Neural cell (in vitro differentiated cells): ENCODE results near the gene DBH. TPM values are rescaled to one million over a fixed set of nuclear protein-coding genes. Genes with fewer than 3 reads are reported as not detected.

Experiments
- H2AFZ ChIP-seq: fragments of 200-600, 300-800 bp; sonication (generic), shearing (Covaris generic); 2 replicates; pipeline ENCODE4 v1.6.0; 2014; ENCODE audit warnings: low read depth, mild to moderate bottlenecking, antibody characterized with exemption, low read length, moderate library complexity
- H3F3A ChIP-seq: fragments of 200-600 bp; shearing (Covaris generic); 2 replicates; pipeline ENCODE4 v1.6.1; 2016; ENCODE audit warnings: mild to moderate bottlenecking, moderate library complexity, mixed read lengths, antibody characterized with exemption, low read length; ENCODE audit not compliant: insufficient read depth, poor library complexity, severe bottlenecking
- H3K27ac ChIP-seq: fragments of 200-600, 300-800 bp; sonication (generic), shearing (Covaris generic); 2 replicates; pipeline ENCODE4 v1.5.1; 2014; ENCODE audit warnings: mild to moderate bottlenecking, low read length, moderate library complexity
- H3K27me3 ChIP-seq: fragments of 300-800, 200-600 bp; sonication (generic), shearing (Covaris generic); 2 replicates; pipeline ENCODE4 v1.6.0; 2014; ENCODE audit warnings: mild to moderate bottlenecking, low read depth, low read length, moderate library complexity; ENCODE audit not compliant: insufficient read depth
- H3K36me3 ChIP-seq: fragments of 300-800, 200-600 bp; sonication (generic), shearing (Covaris generic); 2 replicates; pipeline ENCODE4 v1.5.1; 2014; ENCODE audit warnings: mild to moderate bottlenecking, antibody characterized with exemption, low read length, moderate library complexity; ENCODE audit not compliant: insufficient read depth
- H3K4me2 ChIP-seq: fragments of 300-800, 200-600 bp; sonication (generic), shearing (Covaris generic); 2 replicates; pipeline ENCODE4 v1.6.0; 2014; ENCODE audit warnings: mild to moderate bottlenecking, low read length
- H3K4me3 ChIP-seq: fragments of 300-800, 200-600 bp; sonication (generic), shearing (Covaris generic); 2 replicates; pipeline ENCODE4 v1.5.1; 2014; ENCODE audit warnings: mild to moderate bottlenecking, low read length, moderate library complexity
- H3K79me2 ChIP-seq: fragments of 200-600 bp; shearing (Covaris generic); replicated peaks from 2 replicates; pipeline ENCODE4 v1.6.0; 2014; ENCODE audit warnings: mild to moderate bottlenecking, low read length, moderate library complexity; ENCODE audit not compliant: insufficient read depth
- H3K9ac ChIP-seq: fragments of 300-800, 200-600 bp; sonication (generic), shearing (Covaris generic); 2 replicates; pipeline ENCODE4 v1.6.1; 2016; ENCODE audit warnings: mild to moderate bottlenecking, low read length, mixed read lengths
- H3K9me2 ChIP-seq: fragments of 200-600 bp; shearing (Covaris generic); 2 replicates; pipeline ENCODE4 v1.6.1; 2016; ENCODE audit warnings: mild to moderate bottlenecking, low read length, mixed read lengths; ENCODE audit not compliant: insufficient read depth
- H3K9me3 ChIP-seq: fragments of 200-600, 300-800 bp; sonication (generic), shearing (Covaris generic); 2 replicates; pipeline ENCODE4 v1.6.1; 2016; ENCODE audit warnings: mild to moderate bottlenecking, mixed run types, low read length, moderate library complexity, mixed read lengths
- H4K20me1 ChIP-seq: fragments of 200-600 bp; shearing (Covaris generic); 2 replicates; pipeline ENCODE4 v1.6.1; 2016; ENCODE audit warnings: mild to moderate bottlenecking, mixed run types; ENCODE audit not compliant: insufficient read depth
- EP300 ChIP-seq: fragments of 450-650 bp; conservative IDR thresholded peaks from 2 replicates; pipeline ENCODE4 v1.6.1; 2014; ENCODE audit warnings: antibody characterized with exemption, mild to moderate bottlenecking, moderate library complexity; ENCODE audit not compliant: poor library complexity, severe bottlenecking
- EZH2 ChIP-seq: fragments of 200-600, 300-800 bp; shearing (Covaris generic), sonication (generic); IDR thresholded peaks from 2 replicates; pipeline ENCODE4 v1.6.1; 2014; ENCODE audit warnings: antibody characterized with exemption, low read length, borderline replicate concordance, mild to moderate bottlenecking; ENCODE audit not compliant: insufficient read depth, poor library complexity, severe bottlenecking
- MXI1 ChIP-seq: fragments of 450-650 bp; conservative IDR thresholded peaks from 2 replicates; pipeline ENCODE4 v1.6.1; 2014; ENCODE audit warnings: antibody characterized with exemption, mild to moderate bottlenecking; ENCODE audit not compliant: poor library complexity, severe bottlenecking
- POLR2AphosphoS5 ChIP-seq: IDR thresholded peaks from 2 replicates; pipeline ENCODE4 v1.6.1; 2012
- RAD21 ChIP-seq: fragments of 450-650 bp; conservative IDR thresholded peaks from 2 replicates; pipeline ENCODE4 v1.6.1; 2014; ENCODE audit warnings: antibody characterized with exemption, mild to moderate bottlenecking, moderate library complexity
- SMC3 ChIP-seq: fragments of 450-650 bp; conservative IDR thresholded peaks from 2 replicates; pipeline ENCODE4 v1.6.1; 2014; ENCODE audit warnings: antibody characterized with exemption, mild to moderate bottlenecking, moderate library complexity; ENCODE audit not compliant: poor library complexity
- TAF1 ChIP-seq: IDR thresholded peaks from 2 replicates; pipeline ENCODE4 v1.6.1; 2012; ENCODE audit warnings: low read depth
- polyA plus RNA-seq: library from polyadenylated mRNA; depleted of rRNA; stranded (reverse); fragments of >200 nt; gene quantifications from 2 replicates; pipeline ENCODE4 v1.2.3, GENCODE V29; 2014
- TF ChIP-seq, protein P1 (sequence below): fragments of 450-650 bp; IDR thresholded peaks from 2 replicates; pipeline ENCODE4 v1.5.1; 2014; ENCODE audit warnings: antibody characterized with exemption, mild to moderate bottlenecking, moderate library complexity; ENCODE audit not compliant: poor library complexity, severe bottlenecking
- TF ChIP-seq, protein P2 (sequence below): IDR thresholded peaks from 2 replicates; pipeline ENCODE4 v1.6.1; 2012; ENCODE audit warnings: borderline replicate concordance

The DBH gene
- polyA plus RNA-seq, 1 donor from 2014 or later, result not detected

- Histone ChIP-seq H3K9me2 (no peaks in the 10 kb centered on the region), H3K9ac (no peak overlapping the region), H3F3A (no peaks in the 10 kb centered on the region), H3K27me3 (no peaks in the 10 kb centered on the region), H3K4me3 (no peak overlapping the region), H3K79me2 (no peaks in the 10 kb centered on the region), H2AFZ (no peak overlapping the region), H3K4me2 (no peak overlapping the region), H3K27ac (no peak overlapping the region), H4K20me1 (no peaks in the 10 kb centered on the region), H3K36me3 (no peaks in the 10 kb centered on the region), H3K9me3 (no peaks in the 10 kb centered on the region)
- TF ChIP-seq MXI1 (no peak), EP300 (no peak)
Observed at GRCh38 chr9:133671371-133671770, 35.2 kb downstream of the DBH start.

- Histone ChIP-seq H3F3A (no peaks in the 10 kb centered on the region), H3K27me3 (no peaks in the 10 kb centered on the region), H3K9ac (no peak overlapping the region), H3K36me3 (no peaks in the 10 kb centered on the region), H3K4me3 (no peak overlapping the region), H3K27ac (peak overlapping the region; percentile 20), H3K4me2 (no peak overlapping the region), H2AFZ (no peak overlapping the region), H4K20me1 (no peaks in the 10 kb centered on the region), H3K9me3 (no peaks in the 10 kb centered on the region), H3K9me2 (no peaks in the 10 kb centered on the region), H3K79me2 (no peaks in the 10 kb centered on the region)
- TF ChIP-seq, protein P1, sequence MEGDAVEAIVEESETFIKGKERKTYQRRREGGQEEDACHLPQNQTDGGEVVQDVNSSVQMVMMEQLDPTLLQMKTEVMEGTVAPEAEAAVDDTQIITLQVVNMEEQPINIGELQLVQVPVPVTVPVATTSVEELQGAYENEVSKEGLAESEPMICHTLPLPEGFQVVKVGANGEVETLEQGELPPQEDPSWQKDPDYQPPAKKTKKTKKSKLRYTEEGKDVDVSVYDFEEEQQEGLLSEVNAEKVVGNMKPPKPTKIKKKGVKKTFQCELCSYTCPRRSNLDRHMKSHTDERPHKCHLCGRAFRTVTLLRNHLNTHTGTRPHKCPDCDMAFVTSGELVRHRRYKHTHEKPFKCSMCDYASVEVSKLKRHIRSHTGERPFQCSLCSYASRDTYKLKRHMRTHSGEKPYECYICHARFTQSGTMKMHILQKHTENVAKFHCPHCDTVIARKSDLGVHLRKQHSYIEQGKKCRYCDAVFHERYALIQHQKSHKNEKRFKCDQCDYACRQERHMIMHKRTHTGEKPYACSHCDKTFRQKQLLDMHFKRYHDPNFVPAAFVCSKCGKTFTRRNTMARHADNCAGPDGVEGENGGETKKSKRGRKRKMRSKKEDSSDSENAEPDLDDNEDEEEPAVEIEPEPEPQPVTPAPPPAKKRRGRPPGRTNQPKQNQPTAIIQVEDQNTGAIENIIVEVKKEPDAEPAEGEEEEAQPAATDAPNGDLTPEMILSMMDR, result no peak
- no peak for TF ChIP-seq TAF1
- TF ChIP-seq POLR2AphosphoS5, result no peak
- no peak for TF ChIP-seq MXI1
- no peak for TF ChIP-seq SMC3
- no peak for TF ChIP-seq EZH2
- TF ChIP-seq EP300, result no peak
- no peak for TF ChIP-seq RAD21
- TF ChIP-seq, protein P2, sequence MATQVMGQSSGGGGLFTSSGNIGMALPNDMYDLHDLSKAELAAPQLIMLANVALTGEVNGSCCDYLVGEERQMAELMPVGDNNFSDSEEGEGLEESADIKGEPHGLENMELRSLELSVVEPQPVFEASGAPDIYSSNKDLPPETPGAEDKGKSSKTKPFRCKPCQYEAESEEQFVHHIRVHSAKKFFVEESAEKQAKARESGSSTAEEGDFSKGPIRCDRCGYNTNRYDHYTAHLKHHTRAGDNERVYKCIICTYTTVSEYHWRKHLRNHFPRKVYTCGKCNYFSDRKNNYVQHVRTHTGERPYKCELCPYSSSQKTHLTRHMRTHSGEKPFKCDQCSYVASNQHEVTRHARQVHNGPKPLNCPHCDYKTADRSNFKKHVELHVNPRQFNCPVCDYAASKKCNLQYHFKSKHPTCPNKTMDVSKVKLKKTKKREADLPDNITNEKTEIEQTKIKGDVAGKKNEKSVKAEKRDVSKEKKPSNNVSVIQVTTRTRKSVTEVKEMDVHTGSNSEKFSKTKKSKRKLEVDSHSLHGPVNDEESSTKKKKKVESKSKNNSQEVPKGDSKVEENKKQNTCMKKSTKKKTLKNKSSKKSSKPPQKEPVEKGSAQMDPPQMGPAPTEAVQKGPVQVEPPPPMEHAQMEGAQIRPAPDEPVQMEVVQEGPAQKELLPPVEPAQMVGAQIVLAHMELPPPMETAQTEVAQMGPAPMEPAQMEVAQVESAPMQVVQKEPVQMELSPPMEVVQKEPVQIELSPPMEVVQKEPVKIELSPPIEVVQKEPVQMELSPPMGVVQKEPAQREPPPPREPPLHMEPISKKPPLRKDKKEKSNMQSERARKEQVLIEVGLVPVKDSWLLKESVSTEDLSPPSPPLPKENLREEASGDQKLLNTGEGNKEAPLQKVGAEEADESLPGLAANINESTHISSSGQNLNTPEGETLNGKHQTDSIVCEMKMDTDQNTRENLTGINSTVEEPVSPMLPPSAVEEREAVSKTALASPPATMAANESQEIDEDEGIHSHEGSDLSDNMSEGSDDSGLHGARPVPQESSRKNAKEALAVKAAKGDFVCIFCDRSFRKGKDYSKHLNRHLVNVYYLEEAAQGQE, result no peak
Observed at GRCh38 chr9:133672503-133673257, 36.5 kb downstream of the DBH start.
